ENCODE results near the gene PFDN1. TPM values are rescaled to one million over a fixed set of nuclear protein-coding genes. Genes with fewer than 3 reads are reported as not detected.

PFDN1 gene
- total and polyA plus RNA-seq, 9 of the 15 experiments (the other 6 are each of a cell fraction or from before 2014, with no cell fraction given), result 45.5 to 215 (median 78.0) TPM

GRCh38 chr5:140205216-140205615 is 97.7 kb downstream of the PFDN1 start:
- in situ Hi-C loops (cut with MboI) (no loop called here), intact Hi-C loops (cut with micrococcal nuclease) (no loop called here)
- WGBS (ENCODE audit: insufficient coverage, low coverage, missing lambda C conversion rate), result 24% methylated on average over 2 of the region's 2 CpGs
- BruUV-seq (replicated peaks), result no TSS peak
- no peak overlapping the region for H3K9ac ChIP-seq (ENCODE audit: insufficient read depth in 1 of 2, low read depth in 2 of 2, low read length in 2 of 2)
- H3K36me3 ChIP-seq (ENCODE audit: control insufficient read depth, insufficient read depth, low read length), result peaks cover 36% of the 10 kb centered on the region; the same call in 2 of the 3 replicates
- H3K27me3 ChIP-seq (ENCODE audit: control insufficient read depth in 2 of 2, insufficient read depth in 2 of 2, low read length in 2 of 2), result no peaks in the 10 kb centered on the region
- ATAC-seq, result no peak
- no peak overlapping the region for H2AFZ ChIP-seq (ENCODE audit: low read depth, low read length)
- H3K4me2 ChIP-seq (ENCODE audit: insufficient read depth, low read length), result no peak overlapping the region
- H3K9me1 ChIP-seq (ENCODE audit: control insufficient read depth, insufficient read depth, low read length), result no peaks in the 10 kb centered on the region
- no peaks in the 10 kb centered on the region for H3K9me3 ChIP-seq (replicated peaks; ENCODE audit: control insufficient read depth, insufficient read depth, low read depth, low read length)
- TF ChIP-seq SRSF3 (IDR thresholded peaks at IDR 0.05; ENCODE audit: insufficient read depth, low read length) (no peak), THAP7 (CRISPR knock-in tag; IDR thresholded peaks at IDR 0.05) (no peak), THRA (IDR thresholded peaks at IDR 0.05) (no peak)
- ChIA-PET POLR2A (interaction anchor here (0.5 to 3.2 kb wide), 5 partner anchors 12 to 138 kb away, joined by 3 to 17 read pairs (median 4); no protein-coding TSS in a partner anchor), CTCF (ENCODE audit: low intra/inter-chr PET ratio) (no interaction called here)
- H3K27ac ChIP-seq (ENCODE audit: extremely low read depth, low read depth, low read length), result no peak overlapping the region
- H3K4me3 ChIP-seq, result no peak overlapping the region
- H4K20me1 ChIP-seq (replicated peaks; ENCODE audit: control insufficient read depth, insufficient read depth, low read length), result no peaks in the 10 kb centered on the region; the same call in none of the 2 replicates
- H3K4me1 ChIP-seq (replicated peaks in 1 of 2; ENCODE audit: control insufficient read depth in 2 of 2, insufficient read depth in 2 of 2, low read length in 2 of 2), result peaks cover 8 to 10% of the 10 kb centered on the region in 2 experiments; a peak in 3 of 5 replicates
- DNase-seq (ENCODE audit: extremely low read depth in 1 of 4, low spot score in 3 of 4), result no peak
- peaks cover 56% of the 10 kb centered on the region for H3K79me2 ChIP-seq (ENCODE audit: control insufficient read depth, insufficient read depth, low read length)
- no peak for FAIRE-seq

- ATAC-seq (no peak), DNase-seq (ENCODE audit: extremely low read depth in 1 of 4, low spot score in 3 of 4) (no peak), FAIRE-seq (no peak)
- no peak overlapping the region for H3K27ac ChIP-seq (ENCODE audit: extremely low read depth, low read depth, low read length)
- no peaks in the 10 kb centered on the region for H3K27me3 ChIP-seq (ENCODE audit: control insufficient read depth in 2 of 2, insufficient read depth in 2 of 2, low read length in 2 of 2)
- BruUV-seq (replicated peaks), result no TSS peak
- H3K9me3 ChIP-seq (replicated peaks; ENCODE audit: control insufficient read depth, insufficient read depth, low read depth, low read length), result no peaks in the 10 kb centered on the region
- intact Hi-C loops (cut with micrococcal nuclease), result no loop called here
- CTCF ChIA-PET (ENCODE audit: low intra/inter-chr PET ratio), result no interaction called here
- TF ChIP-seq ZKSCAN3 (CRISPR knock-in tag; IDR thresholded peaks at IDR 0.05), result no peak
- TF ChIP-seq CHD2 (IDR thresholded peaks at IDR 0.05; ENCODE audit: low read depth, low read length), result no peak
- TF ChIP-seq HOMEZ (CRISPR knock-in tag; IDR thresholded peaks at IDR 0.05), result no peak
- TF ChIP-seq CREM (IDR thresholded peaks at IDR 0.05; ENCODE audit: low read depth), result no peak
- TF ChIP-seq KLF13 (tag; IDR thresholded peaks at IDR 0.05; ENCODE audit: borderline replicate concordance, low read depth), result no peak
- TF ChIP-seq SETDB1 (IDR thresholded peaks at IDR 0.05; ENCODE audit: low read length), result no peak
- no peak for TF ChIP-seq NFRKB (IDR thresholded peaks at IDR 0.05; ENCODE audit: low read depth)
- TF ChIP-seq GATA2 (CRISPR knock-in tag; IDR thresholded peaks at IDR 0.05), result no peak
- no peak for TF ChIP-seq NR4A1 (CRISPR knock-in tag; IDR thresholded peaks at IDR 0.05)
- TF ChIP-seq NR4A1 (tag; IDR thresholded peaks at IDR 0.05), result no peak
- H4K20me1 ChIP-seq (replicated peaks; ENCODE audit: control insufficient read depth, insufficient read depth, low read length), result no peaks in the 10 kb centered on the region; the same call in none of the 2 replicates
- no peaks in the 10 kb centered on the region for H3K9me1 ChIP-seq (ENCODE audit: control insufficient read depth, insufficient read depth, low read length)
- H3K4me3 ChIP-seq, result no peak overlapping the region
- no peak overlapping the region for H2AFZ ChIP-seq (ENCODE audit: low read depth, low read length)
- H3K79me2 ChIP-seq (ENCODE audit: control insufficient read depth, insufficient read depth, low read length), result peaks cover 60% of the 10 kb centered on the region
- peaks cover 8 to 10% of the 10 kb centered on the region in 2 experiments; a peak in 3 of 5 replicates for H3K4me1 ChIP-seq (replicated peaks in 1 of 2; ENCODE audit: control insufficient read depth in 2 of 2, insufficient read depth in 2 of 2, low read length in 2 of 2)
- in situ Hi-C loops (cut with MboI), result no loop called here
- POLR2A ChIA-PET, result no interaction called here
- H3K9ac ChIP-seq (ENCODE audit: insufficient read depth in 1 of 2, low read depth in 2 of 2, low read length in 2 of 2), result no peak overlapping the region
- H3K36me3 ChIP-seq (ENCODE audit: control insufficient read depth, insufficient read depth, low read length), result peaks cover 47% of the 10 kb centered on the region; the same call in 2 of the 3 replicates
- 32% methylated on average over 2 of the region's 2 CpGs for WGBS (ENCODE audit: insufficient coverage, low coverage, missing lambda C conversion rate)
- H3K4me2 ChIP-seq (ENCODE audit: insufficient read depth, low read length), result no peak overlapping the region
Observed at GRCh38 chr5:140202610-140203009, 100.3 kb downstream of the PFDN1 start.

Measured in K562 (cell line).